ENCODE measurements around the gene FOXJ3.

DNA sequence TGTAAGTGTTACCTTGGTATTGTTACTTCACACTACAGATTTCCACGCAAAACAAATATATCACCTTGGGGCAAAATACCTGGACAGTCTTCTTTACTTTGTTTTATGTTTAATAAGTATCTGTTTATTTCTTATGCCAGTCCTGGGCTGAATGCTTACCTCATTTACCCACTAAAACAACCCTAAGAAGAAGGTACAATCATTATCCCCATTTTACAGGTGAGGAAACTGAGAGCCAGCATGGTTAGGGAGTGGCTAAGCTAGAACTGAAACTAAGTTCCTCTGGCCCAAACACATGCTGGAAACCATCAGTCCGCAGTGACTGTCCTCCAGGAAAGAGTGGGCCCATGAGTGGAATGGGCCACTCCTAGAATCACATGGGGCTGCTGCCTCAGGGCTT is 194.8 kb downstream of the FOXJ3 start:
- TF ChIP-seq, protein P1, sequence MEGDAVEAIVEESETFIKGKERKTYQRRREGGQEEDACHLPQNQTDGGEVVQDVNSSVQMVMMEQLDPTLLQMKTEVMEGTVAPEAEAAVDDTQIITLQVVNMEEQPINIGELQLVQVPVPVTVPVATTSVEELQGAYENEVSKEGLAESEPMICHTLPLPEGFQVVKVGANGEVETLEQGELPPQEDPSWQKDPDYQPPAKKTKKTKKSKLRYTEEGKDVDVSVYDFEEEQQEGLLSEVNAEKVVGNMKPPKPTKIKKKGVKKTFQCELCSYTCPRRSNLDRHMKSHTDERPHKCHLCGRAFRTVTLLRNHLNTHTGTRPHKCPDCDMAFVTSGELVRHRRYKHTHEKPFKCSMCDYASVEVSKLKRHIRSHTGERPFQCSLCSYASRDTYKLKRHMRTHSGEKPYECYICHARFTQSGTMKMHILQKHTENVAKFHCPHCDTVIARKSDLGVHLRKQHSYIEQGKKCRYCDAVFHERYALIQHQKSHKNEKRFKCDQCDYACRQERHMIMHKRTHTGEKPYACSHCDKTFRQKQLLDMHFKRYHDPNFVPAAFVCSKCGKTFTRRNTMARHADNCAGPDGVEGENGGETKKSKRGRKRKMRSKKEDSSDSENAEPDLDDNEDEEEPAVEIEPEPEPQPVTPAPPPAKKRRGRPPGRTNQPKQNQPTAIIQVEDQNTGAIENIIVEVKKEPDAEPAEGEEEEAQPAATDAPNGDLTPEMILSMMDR (IDR thresholded peaks at IDR 0.05 in 8 of 11, conservative IDR thresholded peaks at IDR 0.05 in 3 of 11), result no peak
- TF ChIP-seq POLR2A (IDR thresholded peaks at IDR 0.05), result no peak
- no peak for TF ChIP-seq POLR2AphosphoS5 (IDR thresholded peaks at IDR 0.05)

Measured in spleen (tissue), 7 donors.